ENCODE results near the gene TENT5C.

TENT5C gene

DNA sequence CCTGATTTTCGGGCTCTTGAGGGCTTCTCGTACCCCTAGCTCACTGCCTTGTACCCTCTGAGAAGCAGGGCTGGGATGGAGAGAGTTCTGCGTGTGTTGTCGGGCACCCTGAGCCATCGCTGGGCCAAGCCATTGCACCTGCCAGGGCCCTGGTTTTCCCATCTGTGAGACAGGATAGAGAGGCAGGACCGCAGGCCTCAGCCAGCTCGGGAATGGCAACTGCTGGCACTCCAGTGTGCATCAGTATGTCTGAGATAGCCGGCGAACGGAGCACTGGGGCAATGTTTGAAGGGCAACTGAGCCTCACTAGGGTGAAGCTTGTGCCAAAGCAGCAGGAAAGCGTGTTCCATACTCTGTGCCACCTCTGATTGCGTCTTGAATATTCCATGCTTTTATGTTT, 66.9 kb downstream of the TENT5C start:
- H3K4me1 ChIP-seq (ENCODE audit: insufficient read depth, low read length, severe bottlenecking): peaks cover 25% of the 10 kb centered on the region

DNA sequence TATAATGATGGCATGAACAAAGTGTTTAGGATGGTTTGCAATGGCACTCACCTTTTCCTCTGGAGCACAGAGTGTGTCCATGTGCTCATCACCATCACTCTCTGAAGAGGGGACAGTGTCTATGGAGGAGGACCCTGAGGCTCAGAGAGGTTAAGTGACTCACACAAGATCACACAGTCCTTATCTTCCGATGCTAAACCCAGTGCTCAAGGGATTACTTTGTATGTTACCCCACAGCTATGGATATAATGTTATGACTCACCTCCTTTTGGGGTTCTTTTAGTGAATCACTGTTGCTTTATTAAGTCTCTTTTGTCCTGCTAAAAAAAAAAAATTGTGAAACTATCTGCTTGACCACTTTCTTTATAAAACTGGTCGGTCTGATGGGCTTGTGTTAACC, 67.6 kb downstream of the TENT5C start:
- no peak for TF ChIP-seq EZH2 (IDR thresholded peaks at IDR 0.05; ENCODE audit: borderline replicate concordance, low read length)
- TF ChIP-seq, protein P1, sequence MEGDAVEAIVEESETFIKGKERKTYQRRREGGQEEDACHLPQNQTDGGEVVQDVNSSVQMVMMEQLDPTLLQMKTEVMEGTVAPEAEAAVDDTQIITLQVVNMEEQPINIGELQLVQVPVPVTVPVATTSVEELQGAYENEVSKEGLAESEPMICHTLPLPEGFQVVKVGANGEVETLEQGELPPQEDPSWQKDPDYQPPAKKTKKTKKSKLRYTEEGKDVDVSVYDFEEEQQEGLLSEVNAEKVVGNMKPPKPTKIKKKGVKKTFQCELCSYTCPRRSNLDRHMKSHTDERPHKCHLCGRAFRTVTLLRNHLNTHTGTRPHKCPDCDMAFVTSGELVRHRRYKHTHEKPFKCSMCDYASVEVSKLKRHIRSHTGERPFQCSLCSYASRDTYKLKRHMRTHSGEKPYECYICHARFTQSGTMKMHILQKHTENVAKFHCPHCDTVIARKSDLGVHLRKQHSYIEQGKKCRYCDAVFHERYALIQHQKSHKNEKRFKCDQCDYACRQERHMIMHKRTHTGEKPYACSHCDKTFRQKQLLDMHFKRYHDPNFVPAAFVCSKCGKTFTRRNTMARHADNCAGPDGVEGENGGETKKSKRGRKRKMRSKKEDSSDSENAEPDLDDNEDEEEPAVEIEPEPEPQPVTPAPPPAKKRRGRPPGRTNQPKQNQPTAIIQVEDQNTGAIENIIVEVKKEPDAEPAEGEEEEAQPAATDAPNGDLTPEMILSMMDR (IDR thresholded peaks at IDR 0.05; ENCODE audit: low read length): no peak
- Histone ChIP-seq H3K4me1 (ENCODE audit: insufficient read depth, low read length, severe bottlenecking) (peaks cover 25% of the 10 kb centered on the region), H3K9me2 (ENCODE audit: low read depth, low read length) (no peaks in the 10 kb centered on the region), H3K4me3 (ENCODE audit: low read depth, low read length, poor library complexity, severe bottlenecking) (no peak overlapping the region), H4K20me1 (ENCODE audit: insufficient read depth, low read length) (no peaks in the 10 kb centered on the region), H3K27ac (ENCODE audit: low read depth, low read length, poor library complexity, severe bottlenecking) (no peak overlapping the region), H3F3A (ENCODE audit: insufficient read depth, low read length) (no peaks in the 10 kb centered on the region), H3K36me3 (ENCODE audit: insufficient read depth, low read length) (no peaks in the 10 kb centered on the region), H3K9ac (ENCODE audit: low read length) (no peak overlapping the region), H3K79me2 (ENCODE audit: insufficient read depth, low read length) (no peaks in the 10 kb centered on the region), H3K4me2 (ENCODE audit: low read length) (no peak overlapping the region), H3K27me3 (ENCODE audit: insufficient read depth, low read length) (no peaks in the 10 kb centered on the region), H2AFZ (ENCODE audit: low read length) (no peak overlapping the region), H3K9me3 (ENCODE audit: low read length) (no peaks in the 10 kb centered on the region)

More for the DNA sequence above, 66.9 kb downstream of the TENT5C start:
- no peaks in the 10 kb centered on the region for H4K20me1 ChIP-seq (ENCODE audit: insufficient read depth, low read length)
- no peak overlapping the region for H3K4me2 ChIP-seq (ENCODE audit: low read length)
- no peaks in the 10 kb centered on the region for H3F3A ChIP-seq (ENCODE audit: insufficient read depth, low read length)
- H3K27ac ChIP-seq (ENCODE audit: low read depth, low read length, poor library complexity, severe bottlenecking): no peak overlapping the region
- TF ChIP-seq, protein P1 (IDR thresholded peaks at IDR 0.05; ENCODE audit: low read length): no peak
- no peak for TF ChIP-seq EZH2 (IDR thresholded peaks at IDR 0.05; ENCODE audit: borderline replicate concordance, low read length)
- H3K79me2 ChIP-seq (ENCODE audit: insufficient read depth, low read length): no peaks in the 10 kb centered on the region
- H2AFZ ChIP-seq (ENCODE audit: low read length): no peak overlapping the region
- H3K4me3 ChIP-seq (ENCODE audit: low read depth, low read length, poor library complexity, severe bottlenecking): no peak overlapping the region
- no peak overlapping the region for H3K9ac ChIP-seq (ENCODE audit: low read length)
- no peaks in the 10 kb centered on the region for H3K27me3 ChIP-seq (ENCODE audit: insufficient read depth, low read length)
- no peaks in the 10 kb centered on the region for H3K36me3 ChIP-seq (ENCODE audit: insufficient read depth, low read length)
- no peaks in the 10 kb centered on the region for H3K9me3 ChIP-seq (ENCODE audit: low read length)
- no peaks in the 10 kb centered on the region for H3K9me2 ChIP-seq (ENCODE audit: low read depth, low read length)

DNA sequence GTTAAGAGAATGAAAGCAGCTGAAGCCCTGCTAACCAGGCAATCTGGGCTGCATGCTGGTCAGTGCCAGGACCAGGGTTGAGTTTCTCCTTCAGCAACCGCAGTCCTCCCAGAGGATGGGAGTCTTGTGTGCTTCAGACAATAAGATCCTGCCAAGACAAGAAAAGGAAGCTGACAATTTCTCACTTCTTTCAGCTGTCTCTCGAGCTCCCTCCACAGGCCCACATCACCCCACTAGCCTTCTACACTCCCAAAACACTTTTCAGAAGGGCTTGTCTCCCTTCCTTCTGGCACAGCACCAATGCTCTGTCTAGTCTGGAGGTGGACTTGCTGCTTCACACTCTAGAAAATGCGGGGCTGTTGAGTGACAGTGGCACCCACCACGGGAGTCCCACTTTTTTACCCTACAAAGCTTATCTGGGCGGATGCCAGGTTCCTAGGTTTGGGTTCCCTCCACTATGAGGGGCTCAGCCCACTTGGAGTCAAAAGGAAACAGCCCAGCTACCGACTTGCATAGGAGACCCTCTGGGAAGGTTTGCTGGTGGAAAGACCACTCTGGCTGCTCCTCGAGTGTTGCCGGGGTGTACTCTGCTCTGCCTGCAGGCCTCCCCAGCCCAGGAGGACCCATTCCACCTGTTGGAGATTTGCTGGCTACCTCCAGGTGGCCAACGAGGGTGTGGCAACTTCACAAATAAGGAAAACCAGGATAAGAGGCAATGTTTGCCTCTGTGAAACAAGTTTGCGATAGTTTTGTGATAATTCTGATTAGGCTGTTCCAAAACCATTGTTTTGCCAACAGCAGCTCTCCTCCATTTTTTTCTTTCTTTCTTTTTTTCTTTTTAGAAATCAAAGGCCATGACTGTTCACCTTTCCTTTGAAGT, 68.9 kb downstream of the TENT5C start:
- Histone ChIP-seq H3K9ac (ENCODE audit: low read length) (no peak overlapping the region), H3K9me2 (ENCODE audit: low read depth, low read length) (no peaks in the 10 kb centered on the region), H3F3A (ENCODE audit: insufficient read depth, low read length) (no peaks in the 10 kb centered on the region), H3K79me2 (ENCODE audit: insufficient read depth, low read length) (no peaks in the 10 kb centered on the region), H3K36me3 (ENCODE audit: insufficient read depth, low read length) (no peaks in the 10 kb centered on the region), H4K20me1 (ENCODE audit: insufficient read depth, low read length) (no peaks in the 10 kb centered on the region), H3K4me3 (ENCODE audit: low read depth, low read length, poor library complexity, severe bottlenecking) (no peak overlapping the region), H3K27ac (ENCODE audit: low read depth, low read length, poor library complexity, severe bottlenecking) (no peak overlapping the region), H3K9me3 (ENCODE audit: low read length) (no peaks in the 10 kb centered on the region), H3K4me2 (ENCODE audit: low read length) (no peak overlapping the region), H3K27me3 (ENCODE audit: insufficient read depth, low read length) (no peaks in the 10 kb centered on the region), H3K4me1 (ENCODE audit: insufficient read depth, low read length, severe bottlenecking) (peaks cover 25% of the 10 kb centered on the region), H2AFZ (ENCODE audit: low read length) (no peak overlapping the region)
- TF ChIP-seq, protein P1 (IDR thresholded peaks at IDR 0.05; ENCODE audit: low read length): peak; percentile 75
- TF ChIP-seq EZH2 (IDR thresholded peaks at IDR 0.05; ENCODE audit: borderline replicate concordance, low read length): no peak

Data from OCI-LY1 (cell line).